Lower lobe of right lung (tissue), 2 donors: ENCODE measurements around the gene PYGB. TPM values are rescaled to one million over a fixed set of nuclear protein-coding genes. Genes with fewer than 3 reads are reported as not detected.
A peak's percentile ranks its signal among the peaks of the same experiment; 100 is the strongest.

Experiments
- ATAC-seq, 2 donors: fragments of 200-7000 bp; cut with Tn5 transposase; one replicate each; pipeline ENCODE4 v1.9.1; 2020 to 2022; ENCODE audit warnings: mild to moderate bottlenecking in 2 of 2, moderate library complexity in 2 of 2
- DNase-seq: peaks from one replicate; pipeline ENCODE4 v3.0.0-alpha.2; 2020
- H3K27ac ChIP-seq: fragments of 200-600 bp; one replicate; pipeline ENCODE4 v1.8.0; 2022
- H3K27me3 ChIP-seq: fragments of 200-600 bp; one replicate; pipeline ENCODE4 v1.8.0; 2022; ENCODE audit warnings: low read depth
- H3K36me3 ChIP-seq: fragments of 200-600 bp; one replicate; pipeline ENCODE4 v1.8.0; 2022; ENCODE audit warnings: mild to moderate bottlenecking
- H3K4me1 ChIP-seq: fragments of 200-600 bp; one replicate; pipeline ENCODE4 v1.8.0; 2022
- H3K4me3 ChIP-seq: fragments of 200-600 bp; one replicate; pipeline ENCODE4 v1.8.0; 2022; ENCODE audit warnings: mild to moderate bottlenecking
- H3K9me3 ChIP-seq: fragments of 200-600 bp; one replicate; pipeline ENCODE4 v1.8.0; 2022
- CTCF ChIP-seq: fragments of 200-600 bp; IDR thresholded peaks from one replicate; pipeline ENCODE4 v1.8.0; 2022; ENCODE audit warnings: antibody characterized with exemption, mild to moderate bottlenecking
- intact Hi-C: fragments of 100-400 bp; cut with DNase I; formaldehyde crosslinking; loops from one replicate; pipeline ENCODE4 v1.11.0; 2022
- total RNA-seq: library from RNA; stranded (reverse); fragmentation: NEBNext Ultra II Directional; extraction: Animal tissue kit (Norgen Biotek cat#: 25700); gene quantifications from one replicate; pipeline ENCODE4 v1.2.1, GENCODE V29; 2021
- donor health status: DM: no; HTN: yes; CAD: no; lungs with severe emphysema.

Gene PYGB
- total RNA-seq, 1 donor from 2014 or later, result 57.5 TPM

- Histone ChIP-seq H3K4me1 (no peaks in the 10 kb centered on the region), H3K27me3 (no peaks in the 10 kb centered on the region), H3K27ac (no peak overlapping the region), H3K36me3 (peaks cover 100% of the 10 kb centered on the region), H3K4me3 (no peak overlapping the region), H3K9me3 (no peaks in the 10 kb centered on the region)
- ATAC-seq (no peak), DNase-seq (peak; percentile 43)
- intact Hi-C loops, result no loop called here
- no peak for TF ChIP-seq CTCF
Measured at GRCh38 chr20:25280574-25281535, 33.0 kb downstream of the PYGB start.

DNA sequence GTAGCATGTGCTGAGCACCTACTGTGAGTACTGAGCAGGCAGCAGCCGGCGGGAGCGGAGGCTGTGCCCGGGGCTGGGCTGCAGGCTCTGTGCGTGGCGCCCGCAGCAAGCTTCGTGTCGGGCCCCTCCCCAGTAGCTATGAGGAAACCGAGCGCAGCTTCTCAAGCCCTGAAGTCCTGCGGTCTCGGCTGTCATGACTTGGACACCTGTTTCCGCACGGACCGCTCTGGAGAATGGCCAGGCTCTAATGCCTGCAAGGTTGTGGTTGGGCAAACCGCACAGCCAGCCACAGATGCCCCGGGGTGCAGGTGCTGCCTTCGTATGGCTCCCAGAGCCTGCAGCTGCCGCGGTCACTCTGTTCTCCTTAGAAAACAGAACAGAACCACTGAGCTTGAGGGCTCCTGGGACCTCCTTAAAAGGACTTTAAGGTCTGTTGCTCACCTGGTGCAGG lies 33.7 kb downstream of the PYGB start:
- Histone ChIP-seq H3K4me1 (no peaks in the 10 kb centered on the region), H3K27me3 (no peaks in the 10 kb centered on the region), H3K36me3 (peaks cover 100% of the 10 kb centered on the region), H3K4me3 (no peak overlapping the region), H3K9me3 (no peaks in the 10 kb centered on the region), H3K27ac (no peak overlapping the region)
- DNase-seq (peak; percentile 47), ATAC-seq (no peak)
- intact Hi-C loops, result no loop called here
- no peak for TF ChIP-seq CTCF

- Histone ChIP-seq H3K9me3 (no peaks in the 10 kb centered on the region), H3K4me1 (no peaks in the 10 kb centered on the region), H3K36me3 (peaks cover 100% of the 10 kb centered on the region), H3K27me3 (no peaks in the 10 kb centered on the region), H3K27ac (no peak overlapping the region), H3K4me3 (no peak overlapping the region)
- TF ChIP-seq CTCF, result no peak
- DNase-seq (peak; percentile 34), ATAC-seq (no peak)
- intact Hi-C loops, result no loop called here
Measured at GRCh38 chr20:25282034-25282781, 34.3 kb downstream of the PYGB start.

DNA sequence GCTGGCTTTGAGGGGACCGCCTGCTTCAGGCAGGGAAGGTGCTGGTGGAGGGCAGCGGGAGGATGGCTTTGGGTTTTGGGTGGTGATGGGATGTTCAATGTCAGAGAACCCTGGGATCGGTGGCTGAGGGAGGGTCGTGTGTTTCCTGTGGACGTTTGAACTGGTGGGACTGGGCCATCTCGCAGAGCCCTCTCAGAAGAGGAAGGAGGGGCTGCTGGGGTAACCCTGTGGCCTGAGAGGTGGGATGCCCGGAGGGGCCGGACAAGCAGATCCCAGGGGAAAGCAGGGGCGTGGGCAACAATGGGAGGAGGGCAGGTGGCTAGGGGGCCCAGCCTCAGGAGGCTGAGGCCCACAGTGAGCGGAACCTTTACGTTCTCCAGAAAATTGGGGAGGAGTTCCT lies 34.9 kb downstream of the PYGB start:
- peaks cover 100% of the 10 kb centered on the region for H3K36me3 ChIP-seq

More for the DNA sequence above, 34.9 kb downstream of the PYGB start:
- no peak for ATAC-seq
- Histone ChIP-seq H3K27me3 (no peaks in the 10 kb centered on the region), H3K4me1 (no peaks in the 10 kb centered on the region), H3K4me3 (no peak overlapping the region), H3K9me3 (no peaks in the 10 kb centered on the region), H3K27ac (no peak overlapping the region)
- intact Hi-C loops, result no loop called here
- TF ChIP-seq CTCF, result no peak
- DNase-seq, result peak; percentile 40
